Measurements from ENCODE around the gene PET100. TPM values are rescaled to one million over a fixed set of nuclear protein-coding genes. Genes with fewer than 3 reads are reported as not detected.

The PET100 gene
- total RNA-seq, 1 experiment from 2014 or later: 129 TPM

GRCh38 chr19:7627166-7627565 is 2.4 kb upstream of the PET100 start:
- ChIA-PET POLR2A (ENCODE audit: low non-redundant PET) (no interaction called here), CTCF (no interaction called here)
- peaks cover 12% of the 10 kb centered on the region for H3K4me1 ChIP-seq (ENCODE audit: insufficient read depth, low read length, poor library complexity, severe bottlenecking)
- TF ChIP-seq EZH2 (IDR thresholded peaks at IDR 0.05; ENCODE audit: borderline replicate concordance, low read depth, low read length, poor library complexity, severe bottlenecking) (no peak), CTCF (conservative IDR thresholded peaks at IDR 0.05; ENCODE audit: low read depth, low read length) (no peak)
- no peaks in the 10 kb centered on the region for H3K9me3 ChIP-seq (ENCODE audit: low read depth, low read length, poor library complexity, severe bottlenecking)
- intact Hi-C loops (cut with micrococcal nuclease; ENCODE audit: unreplicated experiment): no loop called here
- H3K27me3 ChIP-seq (replicated peaks; ENCODE audit: insufficient read depth, low read depth, low read length, poor library complexity): no peaks in the 10 kb centered on the region
- no peak overlapping the region for H3K27ac ChIP-seq (ENCODE audit: low read depth, low read length, poor library complexity, severe bottlenecking)
- no peak for DNase-seq (ENCODE audit: low spot score)
- H3K4me3 ChIP-seq (ENCODE audit: low read depth, low read length, poor library complexity, severe bottlenecking): no peak overlapping the region
- BruUV-seq (replicated peaks): no TSS peak
- H3K36me3 ChIP-seq (ENCODE audit: insufficient read depth, low read length, poor library complexity, severe bottlenecking): peaks cover 22% of the 10 kb centered on the region

GRCh38 chr19:7628589-7629311 is 843 bp upstream of the PET100 start:
- Histone ChIP-seq H3K27me3 (replicated peaks; ENCODE audit: insufficient read depth, low read depth, low read length, poor library complexity) (no peaks in the 10 kb centered on the region), H3K4me1 (ENCODE audit: insufficient read depth, low read length, poor library complexity, severe bottlenecking) (peaks cover 12% of the 10 kb centered on the region), H3K27ac (ENCODE audit: low read depth, low read length, poor library complexity, severe bottlenecking) (peak overlapping the region; percentile 73), H3K36me3 (ENCODE audit: insufficient read depth, low read length, poor library complexity, severe bottlenecking) (peaks cover 8% of the 10 kb centered on the region), H3K4me3 (ENCODE audit: low read depth, low read length, poor library complexity, severe bottlenecking) (peak overlapping the region; percentile 83), H3K9me3 (ENCODE audit: low read depth, low read length, poor library complexity, severe bottlenecking) (no peaks in the 10 kb centered on the region)
- intact Hi-C loops (cut with micrococcal nuclease; ENCODE audit: unreplicated experiment): no loop called here
- TF ChIP-seq EZH2 (IDR thresholded peaks at IDR 0.05; ENCODE audit: borderline replicate concordance, low read depth, low read length, poor library complexity, severe bottlenecking): no peak
- TF ChIP-seq CTCF (conservative IDR thresholded peaks at IDR 0.05; ENCODE audit: low read depth, low read length): no peak
- no peak for DNase-seq (ENCODE audit: low spot score)
- POLR2A ChIA-PET (ENCODE audit: low non-redundant PET): no interaction called here
- TSS peak; percentile 86 for BruUV-seq (replicated peaks)
- CTCF ChIA-PET: interaction anchor here (1.0 kb wide), 2 partner anchors 52 to 60 kb away, joined by 4 to 5 read pairs; partner anchors contain the start of gene TRAPPC5

- TF ChIP-seq CTCF (conservative IDR thresholded peaks at IDR 0.05; ENCODE audit: low read depth, low read length) (no peak), EZH2 (IDR thresholded peaks at IDR 0.05; ENCODE audit: borderline replicate concordance, low read depth, low read length, poor library complexity, severe bottlenecking) (no peak)
- POLR2A ChIA-PET (ENCODE audit: low non-redundant PET): no interaction called here
- intact Hi-C loops (cut with micrococcal nuclease; ENCODE audit: unreplicated experiment): no loop called here
- Histone ChIP-seq H3K9me3 (ENCODE audit: low read depth, low read length, poor library complexity, severe bottlenecking) (no peaks in the 10 kb centered on the region), H3K4me1 (ENCODE audit: insufficient read depth, low read length, poor library complexity, severe bottlenecking) (peaks cover 18% of the 10 kb centered on the region), H3K27me3 (replicated peaks; ENCODE audit: insufficient read depth, low read depth, low read length, poor library complexity) (no peaks in the 10 kb centered on the region), H3K36me3 (ENCODE audit: insufficient read depth, low read length, poor library complexity, severe bottlenecking) (peaks cover 3% of the 10 kb centered on the region), H3K27ac (ENCODE audit: low read depth, low read length, poor library complexity, severe bottlenecking) (no peak overlapping the region), H3K4me3 (ENCODE audit: low read depth, low read length, poor library complexity, severe bottlenecking) (no peak overlapping the region)
- CTCF ChIA-PET: no interaction called here
- DNase-seq (ENCODE audit: low spot score): no peak
- no TSS peak for BruUV-seq (replicated peaks)
Observed at GRCh38 chr19:7631577-7631976, 2.0 kb downstream of the PET100 start.
